GM21360 (cell line): ENCODE results near the gene CDCP1.

ENCODE experiments used
- ATAC-seq: cut with Tn5 transposase; IDR thresholded peaks from one replicate; pipeline ENCODE4 v1.9.1; 2021; ENCODE audit warnings: mild to moderate bottlenecking, moderate library complexity; ENCODE audit not compliant: unreplicated experiment

Gene CDCP1

GRCh38 chr3:45118615-45119071 lies 27.5 kb downstream of the CDCP1 start:
- ATAC-seq: no peak

GRCh38 chr3:45116350-45116749 lies 29.8 kb downstream of the CDCP1 start:
- ATAC-seq: no peak

- ATAC-seq: no peak
Measured at GRCh38 chr3:45113625-45114050, 32.5 kb downstream of the CDCP1 start.

GRCh38 chr3:45112939-45113338 lies 33.2 kb downstream of the CDCP1 start:
- ATAC-seq: no peak

GRCh38 chr3:45110509-45110833 lies 35.7 kb downstream of the CDCP1 start:
- ATAC-seq: no peak

GRCh38 chr3:45109771-45110508 lies 36.2 kb downstream of the CDCP1 start:
- ATAC-seq: no peak

GRCh38 chr3:45106874-45107273 lies 39.3 kb downstream of the CDCP1 start:
- no peak for ATAC-seq

- no peak for ATAC-seq
Measured at GRCh38 chr3:45105855-45106671, 40.1 kb downstream of the CDCP1 start.

GRCh38 chr3:45104715-45105711 lies 41.2 kb downstream of the CDCP1 start:
- no peak for ATAC-seq

GRCh38 chr3:45103753-45104714 lies 42.1 kb downstream of the CDCP1 start:
- ATAC-seq: no peak

GRCh38 chr3:45103334-45103733 lies 42.8 kb downstream of the CDCP1 start:
- no peak for ATAC-seq

- no peak for ATAC-seq
Measured at GRCh38 chr3:45100981-45101407, 45.2 kb downstream of the CDCP1 start.

- no peak for ATAC-seq
Measured at GRCh38 chr3:45098310-45098709, 47.9 kb downstream of the CDCP1 start.

- no peak for ATAC-seq
Measured at GRCh38 chr3:45097296-45097883, 48.8 kb downstream of the CDCP1 start.

GRCh38 chr3:45095916-45096526 lies 50.2 kb downstream of the CDCP1 start:
- no peak for ATAC-seq

- ATAC-seq: no peak
Measured at GRCh38 chr3:45093176-45093575, 53.0 kb downstream of the CDCP1 start.

GRCh38 chr3:45092132-45093031 lies 53.8 kb downstream of the CDCP1 start:
- ATAC-seq: no peak

GRCh38 chr3:45090855-45091254 lies 55.3 kb downstream of the CDCP1 start:
- no peak for ATAC-seq
